ENCODE data around the gene UVSSA. TPM values are rescaled to one million over a fixed set of nuclear protein-coding genes. Genes with fewer than 3 reads are reported as not detected.

UVSSA gene
- polyA plus RNA-seq, 1 donor from 2014 or later = 13.3 TPM

GRCh38 chr4:1312821-1313640 lies 34.0 kb upstream of the UVSSA start:
- no peaks in the 10 kb centered on the region for H3K27me3 ChIP-seq (ENCODE audit: insufficient read depth, low read depth, low read length)
- H3K27ac ChIP-seq (ENCODE audit: low read length) = no peak overlapping the region
- peaks cover 3% of the 10 kb centered on the region for H3K79me2 ChIP-seq (replicated peaks; ENCODE audit: insufficient read depth, low read length)
- no peak overlapping the region for H2AFZ ChIP-seq (ENCODE audit: low read depth, low read length)
- TF ChIP-seq MXI1 (conservative IDR thresholded peaks at IDR 0.05; ENCODE audit: poor library complexity, severe bottlenecking) (no peak), EZH2 (IDR thresholded peaks at IDR 0.05; ENCODE audit: borderline replicate concordance, insufficient read depth, low read length, poor library complexity, severe bottlenecking) (no peak), REST (IDR thresholded peaks at IDR 0.05; ENCODE audit: borderline replicate concordance) (no peak), CTCF (IDR thresholded peaks at IDR 0.05; ENCODE audit: poor library complexity, severe bottlenecking) (no peak), RAD21 (conservative IDR thresholded peaks at IDR 0.05) (no peak), POLR2AphosphoS5 (IDR thresholded peaks at IDR 0.05) (no peak), TAF1 (IDR thresholded peaks at IDR 0.05; ENCODE audit: low read depth) (no peak), EP300 (conservative IDR thresholded peaks at IDR 0.05; ENCODE audit: poor library complexity, severe bottlenecking) (no peak), SMC3 (conservative IDR thresholded peaks at IDR 0.05; ENCODE audit: poor library complexity) (no peak)
- no peaks in the 10 kb centered on the region for H4K20me1 ChIP-seq (ENCODE audit: insufficient read depth)
- H3F3A ChIP-seq (ENCODE audit: insufficient read depth, low read length, poor library complexity, severe bottlenecking) = no peaks in the 10 kb centered on the region
- no peaks in the 10 kb centered on the region for H3K9me2 ChIP-seq (ENCODE audit: insufficient read depth, low read length)
- no peak overlapping the region for H3K4me3 ChIP-seq (ENCODE audit: low read length)
- no peak overlapping the region for H3K9ac ChIP-seq (ENCODE audit: low read length)
- no peak overlapping the region for H3K4me2 ChIP-seq (ENCODE audit: low read length)
- H3K36me3 ChIP-seq (ENCODE audit: insufficient read depth, low read length) = peaks cover 7% of the 10 kb centered on the region
- H3K9me3 ChIP-seq (ENCODE audit: low read length) = no peaks in the 10 kb centered on the region

DNA sequence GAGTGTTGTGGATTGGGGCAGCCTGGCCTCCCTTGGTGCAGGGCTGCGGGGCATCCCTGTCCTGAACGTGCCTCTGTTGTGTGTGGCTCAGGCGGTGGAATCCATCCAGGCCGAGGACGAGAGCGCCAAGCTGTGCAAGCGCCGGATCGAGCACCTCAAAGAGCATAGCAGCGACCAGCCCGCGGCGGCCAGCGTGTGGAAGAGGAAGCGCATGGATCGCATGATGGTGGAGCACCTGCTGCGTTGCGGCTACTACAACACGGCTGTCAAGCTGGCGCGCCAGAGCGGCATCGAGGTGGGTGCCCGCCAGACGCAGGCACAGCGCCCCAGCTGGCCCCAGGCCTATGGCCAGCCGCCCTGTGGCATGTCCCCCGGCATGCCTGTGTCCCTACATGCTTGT lies 31.7 kb upstream of the UVSSA start:
- no peaks in the 10 kb centered on the region for H4K20me1 ChIP-seq (ENCODE audit: insufficient read depth)
- no peaks in the 10 kb centered on the region for H3K79me2 ChIP-seq (replicated peaks; ENCODE audit: insufficient read depth, low read length)
- H3K9me2 ChIP-seq (ENCODE audit: insufficient read depth, low read length) = no peaks in the 10 kb centered on the region
- TF ChIP-seq REST (IDR thresholded peaks at IDR 0.05; ENCODE audit: borderline replicate concordance) = no peak
- TF ChIP-seq MXI1 (conservative IDR thresholded peaks at IDR 0.05; ENCODE audit: poor library complexity, severe bottlenecking) = no peak
- TF ChIP-seq EP300 (conservative IDR thresholded peaks at IDR 0.05; ENCODE audit: poor library complexity, severe bottlenecking) = no peak
- TF ChIP-seq RAD21 (conservative IDR thresholded peaks at IDR 0.05) = no peak
- TF ChIP-seq EZH2 (IDR thresholded peaks at IDR 0.05; ENCODE audit: borderline replicate concordance, insufficient read depth, low read length, poor library complexity, severe bottlenecking) = no peak
- no peak for TF ChIP-seq POLR2AphosphoS5 (IDR thresholded peaks at IDR 0.05)
- no peak for TF ChIP-seq CTCF (IDR thresholded peaks at IDR 0.05; ENCODE audit: poor library complexity, severe bottlenecking)
- H3K4me3 ChIP-seq (ENCODE audit: low read length) = no peak overlapping the region
- H3K27ac ChIP-seq (ENCODE audit: low read length) = no peak overlapping the region
- no peak overlapping the region for H2AFZ ChIP-seq (ENCODE audit: low read depth, low read length)
- H3F3A ChIP-seq (ENCODE audit: insufficient read depth, low read length, poor library complexity, severe bottlenecking) = no peaks in the 10 kb centered on the region
- no peaks in the 10 kb centered on the region for H3K27me3 ChIP-seq (ENCODE audit: insufficient read depth, low read depth, low read length)
- peaks cover 7% of the 10 kb centered on the region for H3K36me3 ChIP-seq (ENCODE audit: insufficient read depth, low read length)
- H3K4me2 ChIP-seq (ENCODE audit: low read length) = no peak overlapping the region
- H3K9ac ChIP-seq (ENCODE audit: low read length) = no peak overlapping the region
- no peaks in the 10 kb centered on the region for H3K9me3 ChIP-seq (ENCODE audit: low read length)

All from neural cell (in vitro differentiated cells).